HUES64 (cell line): Measurements from ENCODE around the gene MAP4K2.

Source experiments
- H3K27ac ChIP-seq: 2 replicates; pipeline ENCODE4 v1.7.0; 2013; ENCODE audit warnings: low read depth, low read length, inconsistent platforms
- H3K27me3 ChIP-seq: 2 replicates; pipeline ENCODE4 v1.6.1; 2013; ENCODE audit warnings: mild to moderate bottlenecking, low read length; ENCODE audit not compliant: insufficient read depth
- H3K36me3 ChIP-seq: 2 replicates; pipeline ENCODE4 v1.6.1; 2013; ENCODE audit warnings: mild to moderate bottlenecking, low read length; ENCODE audit not compliant: insufficient read depth
- H3K4me1 ChIP-seq: 2 replicates; pipeline ENCODE4 v1.6.1; 2013; ENCODE audit warnings: mild to moderate bottlenecking, low read length, moderate library complexity; ENCODE audit not compliant: insufficient read depth
- H3K4me3 ChIP-seq: 2 replicates; pipeline ENCODE4 v1.5.1; 2013; ENCODE audit warnings: mild to moderate bottlenecking, low read length, moderate library complexity
- H3K9ac ChIP-seq: 2 replicates; pipeline ENCODE4 v1.6.1; 2013; ENCODE audit warnings: mild to moderate bottlenecking, low read depth, low read length
- H3K9me3 ChIP-seq: 2 replicates; pipeline ENCODE4 v1.6.1; 2013; ENCODE audit warnings: low read depth, low read length; ENCODE audit not compliant: insufficient read depth
- WGBS: fragments of 150-250, 120-280 bp; methylation state at CpG from one replicate; pipeline ENCODE4 v1.1.7; 2013; ENCODE audit warnings: missing lambda C conversion rate; 5-methylcytosine and 5-hydroxymethylcytosine counted together

Gene MAP4K2

GRCh38 chr11:64804346-64805210, 1.6 kb upstream of the MAP4K2 start:
- H3K9ac ChIP-seq, result 0 out of 2 replicates have a peak overlapping the region, but pooled peaks have one; percentile 3
- peak overlapping the region; percentile 82; the same call in 1 of the 2 replicates for H3K27ac ChIP-seq
- H3K9me3 ChIP-seq, result no peaks in the 10 kb centered on the region
- 93% methylated on average over 41 of the region's 41 CpGs for WGBS
- no peaks in the 10 kb centered on the region for H3K27me3 ChIP-seq
- peak overlapping the region; percentile 64 for H3K4me3 ChIP-seq
- H3K4me1 ChIP-seq, result peaks cover 9% of the 10 kb centered on the region
- peaks cover 32% of the 10 kb centered on the region for H3K36me3 ChIP-seq

GRCh38 chr11:64803846-64804345, 882 bp upstream of the MAP4K2 start:
- H3K9me3 ChIP-seq, result no peaks in the 10 kb centered on the region
- no peaks in the 10 kb centered on the region for H3K27me3 ChIP-seq
- peaks cover 5% of the 10 kb centered on the region; the same call in 1 of the 2 replicates for H3K4me1 ChIP-seq
- H3K27ac ChIP-seq, result peak overlapping the region; percentile 82; the same call in 1 of the 2 replicates
- H3K4me3 ChIP-seq, result peak overlapping the region; percentile 64
- H3K36me3 ChIP-seq, result peaks cover 32% of the 10 kb centered on the region
- 42% methylated on average over 15 of the region's 15 CpGs for WGBS
- 0 out of 2 replicates have a peak overlapping the region, but pooled peaks have one; percentile 3 for H3K9ac ChIP-seq

GRCh38 chr11:64802370-64803157, 450 bp downstream of the MAP4K2 start:
- Histone ChIP-seq H3K9ac (no peak overlapping the region), H3K27ac (no peak overlapping the region), H3K4me3 (peak overlapping the region; percentile 64), H3K27me3 (no peaks in the 10 kb centered on the region), H3K4me1 (peaks cover 5% of the 10 kb centered on the region; the same call in 1 of the 2 replicates), H3K9me3 (no peaks in the 10 kb centered on the region), H3K36me3 (peaks cover 27% of the 10 kb centered on the region)
- 8% methylated on average over 54 of the region's 54 CpGs for WGBS

GRCh38 chr11:64801561-64802369, 1.2 kb downstream of the MAP4K2 start:
- WGBS, result 87% methylated on average over 13 of the region's 13 CpGs
- Histone ChIP-seq H3K27me3 (no peaks in the 10 kb centered on the region), H3K4me1 (peaks cover 5% of the 10 kb centered on the region; the same call in 1 of the 2 replicates), H3K4me3 (no peak overlapping the region), H3K9ac (no peak overlapping the region), H3K9me3 (no peaks in the 10 kb centered on the region), H3K36me3 (peaks cover 22% of the 10 kb centered on the region), H3K27ac (no peak overlapping the region)

DNA sequence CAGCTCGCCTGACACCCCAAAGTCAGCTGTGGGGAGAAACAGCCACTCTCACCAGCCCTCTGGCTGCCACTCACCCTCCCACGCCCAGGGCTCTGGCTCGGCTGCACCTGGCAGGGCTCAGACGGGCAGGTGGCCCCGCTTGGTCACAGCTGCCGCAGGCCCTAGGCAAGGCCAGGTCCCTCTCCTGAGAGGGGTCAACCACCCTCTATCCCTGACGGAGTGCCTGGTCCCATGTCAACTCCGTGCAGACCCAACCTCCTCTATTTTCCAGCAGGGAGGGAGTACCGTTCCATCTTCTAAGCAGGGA, 1.9 kb downstream of the MAP4K2 start:
- Histone ChIP-seq H3K36me3 (peaks cover 16% of the 10 kb centered on the region; the same call in 1 of the 2 replicates), H3K27me3 (no peaks in the 10 kb centered on the region), H3K4me1 (peaks cover 5% of the 10 kb centered on the region; the same call in 1 of the 2 replicates), H3K9ac (no peak overlapping the region), H3K4me3 (no peak overlapping the region), H3K9me3 (no peaks in the 10 kb centered on the region), H3K27ac (no peak overlapping the region)
- WGBS, result 94% methylated on average over 9 of the region's 9 CpGs

GRCh38 chr11:64800303-64801157, 2.5 kb downstream of the MAP4K2 start:
- no peak overlapping the region for H3K4me3 ChIP-seq
- H3K9me3 ChIP-seq, result no peaks in the 10 kb centered on the region
- H3K36me3 ChIP-seq, result peaks cover 13% of the 10 kb centered on the region; the same call in 1 of the 2 replicates
- H3K27ac ChIP-seq, result no peak overlapping the region
- WGBS, result 93% methylated on average over 26 of the region's 26 CpGs
- no peaks in the 10 kb centered on the region for H3K27me3 ChIP-seq
- peaks cover 5% of the 10 kb centered on the region; the same call in 1 of the 2 replicates for H3K4me1 ChIP-seq
- no peak overlapping the region for H3K9ac ChIP-seq

- H3K27ac ChIP-seq, result no peak overlapping the region
- no peak overlapping the region for H3K4me3 ChIP-seq
- no peaks in the 10 kb centered on the region for H3K9me3 ChIP-seq
- H3K9ac ChIP-seq, result no peak overlapping the region
- H3K4me1 ChIP-seq, result peaks cover 5% of the 10 kb centered on the region; the same call in 1 of the 2 replicates
- no peaks in the 10 kb centered on the region for H3K27me3 ChIP-seq
- peaks cover 7% of the 10 kb centered on the region; the same call in 1 of the 2 replicates for H3K36me3 ChIP-seq
- WGBS, result 92% methylated on average over 14 of the region's 14 CpGs
Measured at GRCh38 chr11:64799623-64800302, 3.3 kb downstream of the MAP4K2 start.

DNA sequence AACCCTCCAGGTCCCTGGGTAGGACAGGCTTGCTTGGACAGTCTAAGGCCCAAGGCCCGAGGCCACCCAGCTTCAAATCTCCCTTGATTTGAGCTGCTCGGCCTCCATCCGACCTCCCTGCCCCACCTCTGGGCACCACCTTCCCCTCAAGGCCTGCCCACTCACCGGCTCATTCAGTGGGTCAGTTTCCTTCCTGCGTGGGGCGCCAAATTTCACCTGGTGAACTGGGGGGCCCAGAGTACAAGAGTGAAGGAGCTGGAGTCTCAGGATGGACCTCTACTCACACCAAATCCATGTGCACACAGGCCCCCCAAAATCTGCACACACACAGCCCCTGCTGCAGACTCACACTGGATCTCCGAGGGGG, 3.8 kb downstream of the MAP4K2 start:
- no peak overlapping the region for H3K4me3 ChIP-seq
- no peak overlapping the region for H3K27ac ChIP-seq
- 0 out of 2 replicates have a peak, but pooled peaks cover 3% of the 10 kb centered on the region for H3K36me3 ChIP-seq
- no peaks in the 10 kb centered on the region for H3K9me3 ChIP-seq
- no peak overlapping the region for H3K9ac ChIP-seq
- H3K4me1 ChIP-seq, result peaks cover 4% of the 10 kb centered on the region; the same call in 1 of the 2 replicates
- H3K27me3 ChIP-seq, result no peaks in the 10 kb centered on the region
- 91% methylated on average over 7 of the region's 7 CpGs for WGBS

DNA sequence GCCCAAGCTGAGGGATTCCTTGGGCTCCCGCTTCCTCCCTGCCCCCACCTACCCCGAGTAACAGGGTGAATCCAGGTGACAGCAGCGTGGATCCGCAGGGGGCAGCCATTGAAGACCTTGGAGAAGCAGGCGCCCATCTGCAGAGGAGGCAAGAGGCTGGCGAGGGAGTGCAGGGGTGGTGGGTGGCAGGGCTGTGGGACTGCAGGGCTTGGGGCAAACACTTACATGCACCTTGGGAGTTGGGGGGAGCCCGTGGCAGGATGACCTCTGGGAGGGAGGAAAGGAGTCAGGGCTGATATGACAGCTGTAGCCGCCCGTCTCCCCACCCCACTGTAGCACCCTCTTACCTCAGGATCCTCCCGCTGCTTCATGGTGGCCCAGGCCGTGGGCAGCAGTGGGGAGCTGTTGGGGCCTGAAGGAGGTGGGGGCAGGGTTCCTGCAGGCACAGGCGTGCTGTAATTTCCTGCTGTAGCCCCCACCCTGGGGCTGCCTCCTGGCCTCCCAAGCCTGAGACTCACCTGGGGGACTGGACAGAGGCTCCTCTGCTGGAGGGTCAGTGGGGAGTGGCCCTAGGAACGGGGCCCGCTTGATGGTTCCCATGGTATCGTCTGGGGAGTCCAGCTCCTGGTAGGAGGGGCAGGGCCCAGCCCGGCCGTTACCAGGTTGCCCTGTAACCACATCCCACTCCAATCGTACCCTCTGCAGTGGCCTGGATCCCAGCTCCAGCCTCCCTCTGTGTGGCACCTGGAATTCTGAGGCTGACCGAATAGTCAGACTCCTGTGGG, 6.1 kb downstream of the MAP4K2 start:
- no peak overlapping the region for H3K27ac ChIP-seq
- no peak overlapping the region for H3K9ac ChIP-seq

More for the DNA sequence above, 6.1 kb downstream of the MAP4K2 start:
- Histone ChIP-seq H3K9me3 (no peaks in the 10 kb centered on the region), H3K4me3 (no peak overlapping the region), H3K36me3 (0 out of 2 replicates have a peak, but pooled peaks cover 3% of the 10 kb centered on the region), H3K27me3 (no peaks in the 10 kb centered on the region), H3K4me1 (no peaks in the 10 kb centered on the region)
- 94% methylated on average over 17 of the region's 19 CpGs for WGBS
